ENCODE data around the gene SNX13.

GRCh38 chr7:17942231-17942630 is 1.9 kb upstream of the SNX13 start:
- TF ChIP-seq PKNOX1 (IDR thresholded peaks at IDR 0.05) (no peak), HDGF (IDR thresholded peaks at IDR 0.05; ENCODE audit: borderline replicate concordance) (no peak), BHLHE40 (IDR thresholded peaks at IDR 0.05; ENCODE audit: borderline replicate concordance) (no peak), ELF4 (IDR thresholded peaks at IDR 0.05) (no peak), ZNF384 (IDR thresholded peaks at IDR 0.05) (no peak), TARDBP (IDR thresholded peaks at IDR 0.05) (no peak), SP1 (IDR thresholded peaks at IDR 0.05) (no peak), L3MBTL2 (conservative IDR thresholded peaks at IDR 0.05) (no peak), FOXM1 (IDR thresholded peaks at IDR 0.05; ENCODE audit: borderline replicate concordance) (no peak), FOXA1 (IDR thresholded peaks at IDR 0.05) (no peak)
